SK-N-SH treated with all-trans-retinoic acid at 6 μM for 48 hours (cell line): Measurements from ENCODE around the gene IRF2BPL.

ENCODE experiments used
- ARNTL ChIP-seq: fragments of 450-650 bp; formaldehyde crosslinking; IDR thresholded peaks from 2 replicates; pipeline ENCODE4 v1.5.0; 2020; ENCODE audit warnings: low read depth, mild to moderate bottlenecking, moderate library complexity, borderline replicate concordance
- GLIS3 ChIP-seq: fragments of 250-450 bp; sonication (Bioruptor Pico); IDR thresholded peaks from 2 replicates; pipeline ENCODE4 v1.5.0; 2020; ENCODE audit warnings: mild to moderate bottlenecking, moderate library complexity
- ISL1 ChIP-seq: fragments of 250-450 bp; sonication (Bioruptor Pico); IDR thresholded peaks from 2 replicates; pipeline ENCODE4 v2.1.2; 2022; ENCODE audit warnings: mild to moderate bottlenecking, moderate library complexity
- RARB ChIP-seq: fragments of 250-450 bp; sonication (Bioruptor Pico); IDR thresholded peaks from 2 replicates; pipeline ENCODE4 v1.8.0; 2021; ENCODE audit warnings: mild to moderate bottlenecking, moderate library complexity
- TF ChIP-seq, protein P1 (sequence below): fragments of 250-450 bp; sonication (Bioruptor Pico); IDR thresholded peaks from 2 replicates; pipeline ENCODE4 v1.5.1; 2021; ENCODE audit warnings: mild to moderate bottlenecking, moderate library complexity
- TF ChIP-seq, protein P2 (sequence below): fragments of 250-450 bp; sonication (Bioruptor Pico); IDR thresholded peaks from 2 replicates; pipeline ENCODE4 v1.8.0; 2020; ENCODE audit warnings: mild to moderate bottlenecking, moderate library complexity, borderline replicate concordance

DNA sequence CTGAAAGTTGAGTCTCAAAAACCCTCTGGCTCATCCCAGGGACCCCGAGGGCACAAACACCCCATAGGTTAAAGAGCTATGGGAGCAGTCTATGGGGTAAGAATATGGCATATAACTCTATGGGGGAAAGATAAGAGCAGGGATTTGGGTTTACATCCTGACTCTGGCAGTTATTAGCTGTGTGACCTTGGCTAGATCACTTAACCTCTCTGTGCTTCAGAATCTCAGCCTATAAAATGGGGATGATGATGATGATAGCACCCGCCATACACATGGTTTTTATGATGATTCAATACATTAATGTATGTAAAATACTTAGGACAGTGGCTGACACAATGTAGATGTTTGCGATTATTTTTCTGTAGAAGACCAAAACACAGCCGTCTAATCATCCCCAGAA, 26.2 kb downstream of the IRF2BPL start:
- TF ChIP-seq RARB (no peak), ISL1 (CRISPR knock-in tag) (no peak), GLIS3 (CRISPR knock-in tag) (no peak), ARNTL (no peak)
- TF ChIP-seq, protein P1, sequence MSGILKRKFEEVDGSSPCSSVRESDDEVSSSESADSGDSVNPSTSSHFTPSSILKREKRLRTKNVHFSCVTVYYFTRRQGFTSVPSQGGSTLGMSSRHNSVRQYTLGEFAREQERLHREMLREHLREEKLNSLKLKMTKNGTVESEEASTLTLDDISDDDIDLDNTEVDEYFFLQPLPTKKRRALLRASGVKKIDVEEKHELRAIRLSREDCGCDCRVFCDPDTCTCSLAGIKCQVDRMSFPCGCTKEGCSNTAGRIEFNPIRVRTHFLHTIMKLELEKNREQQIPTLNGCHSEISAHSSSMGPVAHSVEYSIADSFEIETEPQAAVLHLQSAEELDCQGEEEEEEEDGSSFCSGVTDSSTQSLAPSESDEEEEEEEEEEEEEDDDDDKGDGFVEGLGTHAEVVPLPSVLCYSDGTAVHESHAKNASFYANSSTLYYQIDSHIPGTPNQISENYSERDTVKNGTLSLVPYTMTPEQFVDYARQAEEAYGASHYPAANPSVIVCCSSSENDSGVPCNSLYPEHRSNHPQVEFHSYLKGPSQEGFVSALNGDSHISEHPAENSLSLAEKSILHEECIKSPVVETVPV, result no peak
- TF ChIP-seq, protein P2, sequence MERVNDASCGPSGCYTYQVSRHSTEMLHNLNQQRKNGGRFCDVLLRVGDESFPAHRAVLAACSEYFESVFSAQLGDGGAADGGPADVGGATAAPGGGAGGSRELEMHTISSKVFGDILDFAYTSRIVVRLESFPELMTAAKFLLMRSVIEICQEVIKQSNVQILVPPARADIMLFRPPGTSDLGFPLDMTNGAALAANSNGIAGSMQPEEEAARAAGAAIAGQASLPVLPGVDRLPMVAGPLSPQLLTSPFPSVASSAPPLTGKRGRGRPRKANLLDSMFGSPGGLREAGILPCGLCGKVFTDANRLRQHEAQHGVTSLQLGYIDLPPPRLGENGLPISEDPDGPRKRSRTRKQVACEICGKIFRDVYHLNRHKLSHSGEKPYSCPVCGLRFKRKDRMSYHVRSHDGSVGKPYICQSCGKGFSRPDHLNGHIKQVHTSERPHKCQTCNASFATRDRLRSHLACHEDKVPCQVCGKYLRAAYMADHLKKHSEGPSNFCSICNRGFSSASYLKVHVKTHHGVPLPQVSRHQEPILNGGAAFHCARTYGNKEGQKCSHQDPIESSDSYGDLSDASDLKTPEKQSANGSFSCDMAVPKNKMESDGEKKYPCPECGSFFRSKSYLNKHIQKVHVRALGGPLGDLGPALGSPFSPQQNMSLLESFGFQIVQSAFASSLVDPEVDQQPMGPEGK, result no peak
